ENCODE measurements around the gene MS4A6E.

DNA sequence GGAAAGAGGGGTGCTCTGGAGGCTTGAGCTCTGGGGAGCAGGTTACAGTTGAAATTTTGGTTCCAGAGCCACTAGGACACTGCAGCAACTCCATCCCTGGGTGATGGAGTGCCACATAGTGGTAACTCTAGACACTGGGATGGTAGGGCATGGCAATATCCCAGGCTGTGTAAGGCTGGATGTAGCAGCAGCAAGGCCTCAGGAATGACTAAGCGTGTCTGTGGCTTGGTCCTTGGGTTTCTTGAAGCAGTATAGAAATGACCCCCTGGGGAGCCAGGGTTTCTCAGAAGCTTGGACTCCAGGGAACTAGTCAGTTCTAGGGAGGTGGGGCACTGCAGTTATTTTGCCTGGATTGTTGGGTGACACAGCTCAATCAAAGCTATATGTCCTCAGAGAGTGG is 38.5 kb upstream of the MS4A6E start:
- no peak for TF ChIP-seq EZH2 (optimal IDR thresholded peaks at IDR 0.05; ENCODE audit: low read depth, low read length)
- TF ChIP-seq, protein P1, sequence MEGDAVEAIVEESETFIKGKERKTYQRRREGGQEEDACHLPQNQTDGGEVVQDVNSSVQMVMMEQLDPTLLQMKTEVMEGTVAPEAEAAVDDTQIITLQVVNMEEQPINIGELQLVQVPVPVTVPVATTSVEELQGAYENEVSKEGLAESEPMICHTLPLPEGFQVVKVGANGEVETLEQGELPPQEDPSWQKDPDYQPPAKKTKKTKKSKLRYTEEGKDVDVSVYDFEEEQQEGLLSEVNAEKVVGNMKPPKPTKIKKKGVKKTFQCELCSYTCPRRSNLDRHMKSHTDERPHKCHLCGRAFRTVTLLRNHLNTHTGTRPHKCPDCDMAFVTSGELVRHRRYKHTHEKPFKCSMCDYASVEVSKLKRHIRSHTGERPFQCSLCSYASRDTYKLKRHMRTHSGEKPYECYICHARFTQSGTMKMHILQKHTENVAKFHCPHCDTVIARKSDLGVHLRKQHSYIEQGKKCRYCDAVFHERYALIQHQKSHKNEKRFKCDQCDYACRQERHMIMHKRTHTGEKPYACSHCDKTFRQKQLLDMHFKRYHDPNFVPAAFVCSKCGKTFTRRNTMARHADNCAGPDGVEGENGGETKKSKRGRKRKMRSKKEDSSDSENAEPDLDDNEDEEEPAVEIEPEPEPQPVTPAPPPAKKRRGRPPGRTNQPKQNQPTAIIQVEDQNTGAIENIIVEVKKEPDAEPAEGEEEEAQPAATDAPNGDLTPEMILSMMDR (IDR thresholded peaks at IDR 0.05; ENCODE audit: low read length), result no peak
